H1 (cell line): ENCODE results near the gene PPP6R1. TPM values are rescaled to one million over a fixed set of nuclear protein-coding genes. Genes with fewer than 3 reads are reported as not detected.

ENCODE experiments used
- ATF3 ChIP-seq: IDR thresholded peaks from 2 replicates; pipeline ENCODE4 v1.6.1; 2011; ENCODE audit warnings: low read depth, mild to moderate bottlenecking, low read length; ENCODE audit not compliant: insufficient read depth
- BACH1 ChIP-seq: IDR thresholded peaks from 2 replicates; pipeline ENCODE4 v1.6.1; 2012; ENCODE audit warnings: low read length, improper control_type of control experiment
- CHD2 ChIP-seq: IDR thresholded peaks from 2 replicates; pipeline ENCODE4 v1.6.1; 2012; ENCODE audit warnings: low read length, improper control_type of control experiment
- CREB1 ChIP-seq: IDR thresholded peaks from 2 replicates; pipeline ENCODE4 v1.6.1; 2012; ENCODE audit warnings: inconsistent platforms
- E2F6 ChIP-seq: IDR thresholded peaks from 2 replicates; pipeline ENCODE4 v1.6.1; 2012; ENCODE audit warnings: inconsistent platforms
- JUND ChIP-seq: IDR thresholded peaks from 2 replicates; pipeline ENCODE4 v1.6.1; 2011; ENCODE audit warnings: mild to moderate bottlenecking, improper control_type of control experiment, low read length
- POLR2AphosphoS5 ChIP-seq: IDR thresholded peaks from 2 replicates; pipeline ENCODE4 v1.6.1; 2011; ENCODE audit warnings: low read depth, low read length
- RAD21 ChIP-seq, 2 experiments: IDR thresholded peaks in 1 of 2; conservative IDR thresholded peaks in 1 of 2; 2 replicates each; pipeline ENCODE4 v1.6.1; 2011; ENCODE audit warnings: low read depth in 2 of 2, low read length in 2 of 2, improper control_type of control experiment in 1 of 2, inconsistent platforms in 1 of 2, mild to moderate bottlenecking in 1 of 2, moderate library complexity in 1 of 2
- RFX5 ChIP-seq: IDR thresholded peaks from 2 replicates; pipeline ENCODE4 v1.6.1; 2011; ENCODE audit warnings: low read depth, low read length, improper control_type of control experiment, borderline replicate concordance
- SIX5 ChIP-seq: IDR thresholded peaks from 2 replicates; pipeline ENCODE4 v1.6.1; 2011; ENCODE audit warnings: mild to moderate bottlenecking, low read depth, low read length
- SP1 ChIP-seq: IDR thresholded peaks from 2 replicates; pipeline ENCODE4 v1.6.1; 2011; ENCODE audit warnings: low read depth, low read length
- SP2 ChIP-seq: IDR thresholded peaks from 2 replicates; pipeline ENCODE4 v1.6.1; 2012; ENCODE audit warnings: mild to moderate bottlenecking, low read length, inconsistent platforms
- TAF7 ChIP-seq: optimal IDR thresholded peaks from 2 replicates; pipeline ENCODE3; 2011; ENCODE audit warnings: low read depth, mild to moderate bottlenecking, inconsistent platforms, low read length, moderate library complexity, borderline replicate concordance
- TBP ChIP-seq: IDR thresholded peaks from 2 replicates; pipeline ENCODE4 v1.6.1; 2011; ENCODE audit warnings: low read depth, low read length, improper control_type of control experiment
- TEAD4 ChIP-seq: IDR thresholded peaks from 2 replicates; pipeline ENCODE4 v1.6.1; 2012; ENCODE audit warnings: low read depth, low read length, inconsistent platforms, mixed read lengths
- ZNF274 ChIP-seq: IDR thresholded peaks from 2 replicates; pipeline ENCODE4 v1.7.0; 2012; ENCODE audit warnings: low read length, borderline replicate concordance; ENCODE audit errors: extremely low read depth
- polyA plus RNA-seq, 7 experiments: library from polyadenylated mRNA; depleted of rRNA in 3 of 7; stranded (reverse) in 5 of 7; unstranded in 2 of 7; fragments of >200 nt in 5 of 7; fragments of 200-250 nt in 2 of 7; gene quantifications; 1 replicate in 5 of 7; 2 replicates in 1 of 7; 4 replicates in 1 of 7; pipeline versions ENCODE4 v1.2.1 to v1.2.3, GENCODE V29; 2011 to 2013; ENCODE audit warnings: missing spikeins in 2 of 7, mixed read lengths in 2 of 7
- total RNA-seq: library from RNA; stranded (reverse); fragmentation: NEBNext Ultra II Directional; extraction: Animal tissue kit (Norgen Biotek cat#: 25700); gene quantifications from 2 replicates; pipeline ENCODE4 v1.2.1, GENCODE V29; 2021
- TF ChIP-seq, protein P1 (sequence below): IDR thresholded peaks from 2 replicates; pipeline ENCODE4 v1.6.1; 2012; ENCODE audit warnings: inconsistent platforms

Gene PPP6R1
- total and polyA plus RNA-seq, 2 of the 8 experiments (the other 6 are each of a cell fraction or from before 2014, with no cell fraction given) = 36.4 to 74.4 TPM

- TF ChIP-seq ZNF274 (no peak), TEAD4 (0 out of 2 replicates have a peak, but pooled peaks have one; percentile 49), TAF7 (peak; percentile 60), POLR2AphosphoS5 (peak; percentile 69), RFX5 (peak; percentile 82), SIX5 (no peak), CHD2 (peak; percentile 46; the same call in 1 of the 2 replicates), JUND (peak; percentile 88), E2F6 (0 out of 2 replicates have a peak, but pooled peaks have one; percentile 20), RAD21 (IDR thresholded peaks at IDR 0.05 in 1 of 2, conservative IDR thresholded peaks at IDR 0.05 in 1 of 2; ENCODE audit: low read depth in 2 of 2, low read length in 2 of 2) (peak; percentile 24 to 37; a peak in 2 of 4 replicates), ATF3 (no peak), TBP (peak; percentile 55; the same call in 1 of the 2 replicates), BACH1 (peak; percentile 91), SP1 (peak; percentile 100), SP2 (no peak), CREB1 (peak; percentile 82)
- TF ChIP-seq, protein P1, sequence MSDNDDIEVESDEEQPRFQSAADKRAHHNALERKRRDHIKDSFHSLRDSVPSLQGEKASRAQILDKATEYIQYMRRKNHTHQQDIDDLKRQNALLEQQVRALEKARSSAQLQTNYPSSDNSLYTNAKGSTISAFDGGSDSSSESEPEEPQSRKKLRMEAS = peak; percentile 61; the same call in 1 of the 2 replicates
Measured at GRCh38 chr19:55216461-55217198, 42.2 kb downstream of the PPP6R1 start (continued).
